Measurements from ENCODE around the gene ENAH. TPM values are rescaled to one million over a fixed set of nuclear protein-coding genes. Genes with fewer than 3 reads are reported as not detected.

ENAH gene
- polyA plus RNA-seq, 3 donors, result 0.12 TPM; not detected in 2

- WGBS (ENCODE audit: insufficient coverage), result no CpG with 5 or more reads among the region's 2 CpGs
- H3K27me3 Mint-ChIP-seq (ENCODE audit: low read depth in 3 of 3), result peaks cover 0 to 2% (median 0%) of the 10 kb centered on the region in 3 donors
- Histone ChIP-seq H4K20me1 (ENCODE audit: insufficient read depth, low read length) (no peaks in the 10 kb centered on the region), H3K79me2 (ENCODE audit: insufficient read depth, low read length) (no peaks in the 10 kb centered on the region), H3K4me1 (ENCODE audit: control insufficient read depth in 1 of 2, insufficient read depth in 2 of 2, low read length in 2 of 2) (no peaks in the 10 kb centered on the region), H3K9ac (ENCODE audit: insufficient read depth, low read length, poor library complexity, severe bottlenecking) (no peak overlapping the region), H3K4me2 (replicated peaks; ENCODE audit: extremely low read depth, low read length, poor library complexity, severe bottlenecking) (no peak overlapping the region), H2AFZ (ENCODE audit: insufficient read depth, low read depth, low read length, poor library complexity, severe bottlenecking) (no peak overlapping the region), H3K36me3 (replicated peaks in 1 of 2; ENCODE audit: control insufficient read depth in 1 of 2, insufficient read depth in 2 of 2, low read length in 2 of 2) (no peaks in the 10 kb centered on the region), H3K27ac (ENCODE audit: low read depth in 1 of 2, low read length in 2 of 2) (no peak overlapping the region), H3K27me3 (ENCODE audit: control insufficient read depth in 2 of 2, insufficient read depth in 2 of 2, low read length in 2 of 2) (no peaks in the 10 kb centered on the region), H3K4me3 (replicated peaks in 1 of 3; ENCODE audit: low read depth in 2 of 3, low read length in 3 of 3) (no peak overlapping the region), H3K9me3 (replicated peaks in 1 of 2; ENCODE audit: control insufficient read depth in 1 of 2, insufficient read depth in 1 of 2, low read length in 2 of 2) (no peaks in the 10 kb centered on the region)
- no peak for TF ChIP-seq CTCF (IDR thresholded peaks at IDR 0.05)
- H3K4me3 Mint-ChIP-seq, result no peak overlapping the region
- intact Hi-C loops (cut with micrococcal nuclease), result no loop called here
- peaks cover 0 to 2% (median 0%) of the 10 kb centered on the region in 7 donors for H3K9me3 Mint-ChIP-seq
- H3K27ac Mint-ChIP-seq, result no peak overlapping the region
- DNase-seq, result no peak
- no peaks in the 10 kb centered on the region for H3K4me1 Mint-ChIP-seq
- no peaks in the 10 kb centered on the region for H3K36me3 Mint-ChIP-seq
These were observed 148.1 kb downstream of the ENAH start for GRCh38 chr1:225504776-225505175.

GRCh38 chr1:225500624-225501192 is 152.2 kb downstream of the ENAH start:
- Histone ChIP-seq H2AFZ (ENCODE audit: insufficient read depth, low read depth, low read length, poor library complexity, severe bottlenecking) (no peak overlapping the region), H3K9me3 (replicated peaks in 1 of 2; ENCODE audit: control insufficient read depth in 1 of 2, insufficient read depth in 1 of 2, low read length in 2 of 2) (no peaks in the 10 kb centered on the region), H3K27me3 (ENCODE audit: control insufficient read depth in 2 of 2, insufficient read depth in 2 of 2, low read length in 2 of 2) (no peaks in the 10 kb centered on the region), H3K4me3 (replicated peaks in 1 of 3; ENCODE audit: low read depth in 2 of 3, low read length in 3 of 3) (no peak overlapping the region), H3K36me3 (replicated peaks in 1 of 2; ENCODE audit: control insufficient read depth in 1 of 2, insufficient read depth in 2 of 2, low read length in 2 of 2) (no peaks in the 10 kb centered on the region), H3K27ac (ENCODE audit: low read depth in 1 of 2, low read length in 2 of 2) (no peak overlapping the region), H3K79me2 (ENCODE audit: insufficient read depth, low read length) (no peaks in the 10 kb centered on the region), H4K20me1 (ENCODE audit: insufficient read depth, low read length) (no peaks in the 10 kb centered on the region), H3K4me2 (replicated peaks; ENCODE audit: extremely low read depth, low read length, poor library complexity, severe bottlenecking) (no peak overlapping the region), H3K4me1 (ENCODE audit: control insufficient read depth in 1 of 2, insufficient read depth in 2 of 2, low read length in 2 of 2) (no peaks in the 10 kb centered on the region), H3K9ac (ENCODE audit: insufficient read depth, low read length, poor library complexity, severe bottlenecking) (no peak overlapping the region)
- Mint-ChIP-seq H3K27ac (no peak overlapping the region), H3K9me3 (no peaks in the 10 kb centered on the region), H3K4me1 (no peaks in the 10 kb centered on the region), H3K4me3 (no peak overlapping the region), H3K36me3 (no peaks in the 10 kb centered on the region), H3K27me3 (ENCODE audit: low read depth in 3 of 3) (peaks cover 0 to 2% (median 0%) of the 10 kb centered on the region in 3 donors)
- intact Hi-C loops (cut with micrococcal nuclease), result no loop called here
- WGBS (ENCODE audit: insufficient coverage), result 80% methylated on average over 2 of the region's 4 CpGs
- no peak for TF ChIP-seq CTCF (IDR thresholded peaks at IDR 0.05)
- DNase-seq, result no peak
